Naive thymus-derived CD4-positive, alpha-beta T cell (primary cell): Measurements from ENCODE around the gene IGFBP4. TPM values are rescaled to one million over a fixed set of nuclear protein-coding genes. Genes with fewer than 3 reads are reported as not detected.

Source experiments
- ATAC-seq: fragments of 150-1000 bp; cut with Tn5 transposase; 2 replicates; pipeline ENCODE4 v1.10.0; 2021; ENCODE audit warnings: mild to moderate bottlenecking, moderate library complexity
- CTCF ChIA-PET: fragments of 350-600 bp; sonication (Branson Sonifier 250); formaldehyde crosslinking; loops from one replicate; lab custom pipeline; 2021; ENCODE audit warnings: antibody characterized with exemption; lab: Charles Lee
- POLR2A ChIA-PET: fragments of 350-600 bp; sonication (Branson Sonifier 250); formaldehyde crosslinking; loops from one replicate; lab custom pipeline; 2021; ENCODE audit warnings: antibody characterized with exemption, inconsistent platforms; lab: Charles Lee
- DNase-seq, 9 donors: peaks; one replicate each; pipeline versions ENCODE4 v3.0.0 to v3.0.0-alpha.2; 2020 to 2022; ENCODE audit warnings: mixed read lengths in 1 of 9
- H3K27ac ChIP-seq: one replicate; pipeline ENCODE4 v1.7.0; 2013; ENCODE audit warnings: mild to moderate bottlenecking, low read depth, low read length, moderate library complexity
- H3K27me3 ChIP-seq, 2 donors: one replicate each; pipeline ENCODE4 v1.7.0; 2013; ENCODE audit warnings: low read length in 2 of 2, mild to moderate bottlenecking in 2 of 2, moderate library complexity in 2 of 2; ENCODE audit not compliant: control insufficient read depth in 2 of 2, insufficient read depth in 2 of 2
- H3K36me3 ChIP-seq, 3 experiments: 1 replicate in 2 of 3; 2 replicates in 1 of 3; pipeline ENCODE4 v1.7.0; 2013; ENCODE audit warnings: low read length in 3 of 3, mild to moderate bottlenecking in 3 of 3, moderate library complexity in 1 of 3; ENCODE audit not compliant: insufficient read depth in 3 of 3, control insufficient read depth in 2 of 3
- H3K4me1 ChIP-seq, 2 donors: one replicate each; pipeline ENCODE4 v1.7.0; 2013; ENCODE audit warnings: low read length in 2 of 2, mild to moderate bottlenecking in 2 of 2, moderate library complexity in 1 of 2; ENCODE audit not compliant: control insufficient read depth in 2 of 2, insufficient read depth in 2 of 2
- H3K4me3 ChIP-seq: 2 replicates; pipeline ENCODE4 v1.7.0; 2013; ENCODE audit warnings: mild to moderate bottlenecking, low read length
- H3K9me3 ChIP-seq, 3 experiments: 1 replicate in 2 of 3; 2 replicates in 1 of 3; pipeline ENCODE4 v1.7.0; 2013; ENCODE audit warnings: low read length in 3 of 3; ENCODE audit not compliant: control insufficient read depth in 2 of 3
- H3K27ac Mint-ChIP-seq, 9 donors: one replicate each; pipeline ENCODE4 v1.8.0; 2020 to 2022; ENCODE audit warnings: mixed read lengths in 9 of 9, mild to moderate bottlenecking in 8 of 9, moderate library complexity in 5 of 9, inconsistent platforms in 2 of 9
- H3K27me3 Mint-ChIP-seq, 5 donors: one replicate each; pipeline ENCODE4 v1.8.0; 2021 to 2022; ENCODE audit warnings: mixed read lengths in 5 of 5, mild to moderate bottlenecking in 1 of 5
- H3K36me3 Mint-ChIP-seq, 5 donors: one replicate each; pipeline ENCODE4 v1.8.0; 2020 to 2022; ENCODE audit warnings: mixed read lengths in 5 of 5, mild to moderate bottlenecking in 3 of 5, inconsistent platforms in 1 of 5
- H3K4me1 Mint-ChIP-seq, 7 donors: one replicate each; pipeline ENCODE4 v1.8.0; 2020 to 2022; ENCODE audit warnings: mixed read lengths in 7 of 7, mild to moderate bottlenecking in 3 of 7, inconsistent platforms in 1 of 7
- H3K4me3 Mint-ChIP-seq, 10 donors: one replicate each; pipeline ENCODE4 v1.8.0; 2020 to 2022; ENCODE audit warnings: mild to moderate bottlenecking in 10 of 10, mixed read lengths in 10 of 10, moderate library complexity in 6 of 10, inconsistent platforms in 2 of 10
- H3K9me3 Mint-ChIP-seq, 11 donors: one replicate each; pipeline ENCODE4 v1.8.0; 2020 to 2022; ENCODE audit warnings: mixed read lengths in 11 of 11, mild to moderate bottlenecking in 4 of 11, inconsistent platforms in 1 of 11, moderate library complexity in 1 of 11
- intact Hi-C, 2 donors: fragments of 100-400 bp; cut with micrococcal nuclease; formaldehyde crosslinking; loops; one replicate each; pipeline ENCODE4 v1.15.1; 2023
- polyA plus RNA-seq, 2 donors: library from polyadenylated mRNA; unstranded; fragments of 300-500 nt; fragmentation: Illumina TruSeq; gene quantifications; one replicate each; pipeline ENCODE4 v1.2.3, GENCODE V29; 2021
- total RNA-seq, 6 experiments: library from RNA in 5 of 6; stranded (reverse) in 5 of 6; gene quantifications; 1 replicate in 5 of 6; 2 replicates in 1 of 6; pipeline ENCODE4 v1.2.3 and lab custom pipeline; 2021 to 2026

Gene IGFBP4
- total and polyA plus RNA-seq, 7 experiments from 2014 or later = 0.45 to 116 (median 1.8) TPM

DNA sequence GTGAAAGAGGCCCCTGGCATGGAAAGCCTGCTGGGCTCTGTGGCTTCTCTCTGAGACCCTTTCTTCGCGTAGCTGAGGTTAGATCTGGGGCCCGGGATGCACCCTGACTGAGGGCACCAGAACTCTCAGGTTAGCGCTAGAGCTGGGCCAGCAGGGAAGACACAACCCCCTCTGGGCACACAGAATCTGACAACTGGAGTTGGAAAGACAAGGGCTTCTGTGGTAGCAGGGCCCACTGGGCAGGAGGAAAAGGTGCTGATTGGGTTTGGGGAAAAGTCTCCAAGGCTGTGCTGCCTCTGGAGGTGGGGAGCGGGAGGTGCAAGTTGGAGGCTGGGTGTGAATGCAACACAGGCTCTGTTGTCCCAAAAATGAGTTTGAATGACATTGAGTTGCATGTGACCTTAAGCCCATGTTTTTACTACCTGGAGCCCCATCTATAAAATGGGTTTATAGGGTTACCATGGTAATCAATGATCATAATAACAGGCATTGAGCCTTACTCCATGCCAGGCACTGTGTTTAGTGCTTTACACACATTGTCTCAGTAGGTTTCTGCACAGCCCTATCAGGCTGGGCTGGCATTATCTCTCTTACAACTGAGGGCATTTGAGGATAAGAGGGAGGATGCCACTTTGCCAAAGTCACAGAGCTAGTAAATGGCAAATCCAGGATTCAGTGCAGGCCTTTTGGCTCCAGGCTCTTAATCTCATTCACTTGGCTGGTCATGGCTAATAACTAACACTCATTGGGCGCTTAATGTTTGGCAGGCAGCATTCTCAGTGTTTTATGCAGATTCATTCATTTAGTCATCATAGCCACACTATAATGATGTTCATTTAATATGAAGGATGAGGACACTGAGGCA, 9.5 kb upstream of the IGFBP4 start:
- ATAC-seq (peak; percentile 59), DNase-seq (no peak)
- ChIA-PET POLR2A (interaction anchor here (1.0 kb wide), 1 partner anchor 11 kb away, joined by 4 read pairs; no protein-coding TSS in a partner anchor), CTCF (interaction anchor here (1.4 to 3.2 kb wide), 2 partner anchors 17 to 31 kb away, joined by 4 to 12 read pairs; partner anchors contain the start of gene TOP2A)
- Mint-ChIP-seq H3K27ac (peak overlapping the region in 2 of 9 donors; percentile 60 to 74), H3K36me3 (no peaks in the 10 kb centered on the region), H3K27me3 (peaks cover 0 to 13% (median 0%) of the 10 kb centered on the region in 5 donors), H3K9me3 (no peaks in the 10 kb centered on the region), H3K4me1 (peaks cover 0 to 21% (median 0%) of the 10 kb centered on the region in 7 donors), H3K4me3 (no peak overlapping the region)
- H3K27ac ChIP-seq = no peak overlapping the region
- H3K36me3 ChIP-seq = no peaks in the 10 kb centered on the region
- H3K4me1 ChIP-seq = no peaks in the 10 kb centered on the region
- no peak overlapping the region for H3K4me3 ChIP-seq
- no peaks in the 10 kb centered on the region for H3K27me3 ChIP-seq
- no peaks in the 10 kb centered on the region for H3K9me3 ChIP-seq
- intact Hi-C loops = loop anchor here in 1 of 2 donors (2.0 kb wide), 1 partner anchor 17 kb away; the partner anchor contains the start of gene TOP2A

DNA sequence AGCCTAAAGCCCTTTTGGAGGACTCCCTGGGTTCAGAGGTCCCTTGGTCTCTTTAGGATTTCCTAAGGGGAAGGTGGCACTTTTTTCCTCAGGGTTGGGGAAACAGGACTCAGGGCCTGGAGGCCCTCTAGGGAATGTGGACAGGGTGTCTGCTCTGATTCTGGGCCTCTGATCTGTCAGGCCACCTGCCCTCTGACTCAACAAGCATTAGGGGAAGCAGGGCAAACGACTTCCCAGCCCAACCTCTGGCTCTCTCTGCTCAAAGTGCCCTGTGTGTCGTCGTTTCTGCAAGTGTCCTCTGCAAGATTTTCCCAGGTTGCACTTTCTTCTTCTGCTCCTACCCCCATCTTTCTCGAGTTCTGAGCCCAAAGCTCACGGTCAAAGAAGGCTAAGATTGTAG, 6.6 kb upstream of the IGFBP4 start:
- Histone ChIP-seq H3K27me3 (no peaks in the 10 kb centered on the region), H3K4me3 (no peak overlapping the region), H3K36me3 (no peaks in the 10 kb centered on the region), H3K27ac (no peak overlapping the region), H3K4me1 (no peaks in the 10 kb centered on the region), H3K9me3 (no peaks in the 10 kb centered on the region)
- H3K36me3 Mint-ChIP-seq = no peaks in the 10 kb centered on the region
- H3K4me3 Mint-ChIP-seq = no peak overlapping the region
- H3K9me3 Mint-ChIP-seq = no peaks in the 10 kb centered on the region
- DNase-seq = no peak
- no peak for ATAC-seq
- intact Hi-C loops = no loop called here
- peaks cover 0 to 5% (median 0%) of the 10 kb centered on the region in 5 donors for H3K27me3 Mint-ChIP-seq
- ChIA-PET POLR2A (no interaction called here), CTCF (interaction anchor here (0.5 kb wide), 1 partner anchor 197 kb away, joined by 9 read pairs; no protein-coding TSS in a partner anchor)
- H3K4me1 Mint-ChIP-seq = peaks cover 0 to 27% (median 0%) of the 10 kb centered on the region in 7 donors
- H3K27ac Mint-ChIP-seq = no peak overlapping the region

DNA sequence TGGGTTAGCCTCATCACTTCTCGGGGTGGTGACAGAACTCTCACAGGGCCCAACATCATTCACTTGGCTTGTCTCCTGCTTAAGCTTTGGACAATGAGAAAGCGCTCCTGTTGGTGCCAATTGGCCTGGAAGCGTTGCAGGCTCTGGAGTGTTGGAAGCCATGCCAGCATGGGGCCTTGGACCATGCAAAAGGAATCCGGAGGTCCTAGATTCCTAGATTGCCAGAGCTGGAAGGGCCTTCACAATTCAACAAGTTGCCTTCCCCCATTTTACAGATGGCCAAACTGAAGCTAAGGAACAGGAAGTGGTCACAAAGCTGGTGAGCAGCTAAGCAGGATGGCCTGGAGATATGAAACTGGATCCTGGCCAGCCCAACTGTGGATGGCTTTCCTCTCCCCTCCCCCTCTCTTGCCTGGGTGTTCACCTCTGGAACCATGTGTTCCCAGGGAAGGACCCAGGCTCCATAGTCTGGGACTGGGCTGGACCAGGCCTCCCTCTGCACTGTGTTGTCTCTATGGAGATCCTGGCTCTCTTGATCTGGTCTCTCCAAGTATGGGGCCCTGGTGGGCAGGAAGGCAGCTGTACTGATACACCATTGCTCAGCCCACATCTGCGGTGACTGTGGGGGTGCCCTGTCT, 6.0 kb upstream of the IGFBP4 start:
- H3K27me3 Mint-ChIP-seq = peaks cover 0 to 5% (median 0%) of the 10 kb centered on the region in 5 donors
- no peaks in the 10 kb centered on the region for H3K36me3 ChIP-seq
- H3K9me3 Mint-ChIP-seq = no peaks in the 10 kb centered on the region
- H3K27me3 ChIP-seq = no peaks in the 10 kb centered on the region
- no peak overlapping the region for H3K27ac Mint-ChIP-seq
- POLR2A ChIA-PET = no interaction called here
- H3K4me1 ChIP-seq = no peaks in the 10 kb centered on the region
- H3K27ac ChIP-seq = no peak overlapping the region
- CTCF ChIA-PET = interaction anchor here (0.5 to 0.7 kb wide), 4 partner anchors 9 to 196 kb away, joined by 3 to 9 read pairs (median 4); no protein-coding TSS in a partner anchor
- no peak overlapping the region for H3K4me3 Mint-ChIP-seq
- H3K4me3 ChIP-seq = no peak overlapping the region
- intact Hi-C loops = no loop called here
- no peaks in the 10 kb centered on the region for H3K9me3 ChIP-seq
- no peaks in the 10 kb centered on the region for H3K36me3 Mint-ChIP-seq
- ATAC-seq (no peak), DNase-seq (no peak)
- H3K4me1 Mint-ChIP-seq = peaks cover 0 to 28% (median under 1%) of the 10 kb centered on the region in 7 donors

DNA sequence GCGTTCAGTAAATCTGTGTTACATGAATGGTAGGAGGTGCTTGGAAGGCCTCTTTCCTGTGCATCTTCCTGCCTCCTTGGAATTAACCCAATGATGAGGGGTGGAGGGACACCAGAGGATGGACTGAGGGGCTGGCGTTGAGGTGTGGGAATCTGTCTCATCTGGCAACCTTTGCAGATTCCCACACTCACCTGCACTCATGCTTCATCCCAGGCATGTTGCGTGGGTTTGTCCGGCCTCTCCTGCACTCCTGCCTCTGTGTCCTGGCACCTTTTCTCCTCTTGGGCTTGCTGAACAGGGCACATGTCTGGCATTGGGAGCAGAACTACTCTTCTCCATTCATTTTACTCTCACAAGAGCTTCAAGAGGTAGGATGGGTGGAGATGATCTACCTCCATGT, 3.1 kb upstream of the IGFBP4 start:
- Mint-ChIP-seq H3K4me1 (peaks cover 12 to 38% (median 14%) of the 10 kb centered on the region in 7 donors), H3K27ac (no peak overlapping the region), H3K27me3 (peaks cover 0 to 2% (median 0%) of the 10 kb centered on the region in 5 donors), H3K4me3 (peak overlapping the region in 1 of 10 donors; percentile 5), H3K9me3 (no peaks in the 10 kb centered on the region), H3K36me3 (peaks cover 0 to 7% (median 0%) of the 10 kb centered on the region in 5 donors)
- H3K4me3 ChIP-seq = no peak overlapping the region
- H3K27me3 ChIP-seq = no peaks in the 10 kb centered on the region
- H3K4me1 ChIP-seq = peaks cover 9 to 10% of the 10 kb centered on the region in 2 donors
- no peaks in the 10 kb centered on the region for H3K9me3 ChIP-seq
- ChIA-PET CTCF (interaction anchor here (0.6 to 2.8 kb wide), 8 partner anchors 10 to 114 kb away, joined by 3 to 9 read pairs (median 4); no protein-coding TSS in a partner anchor), POLR2A (interaction anchor here (0.9 to 1.2 kb wide), 2 partner anchors 22 to 111 kb away, joined by 3 read pairs; partner anchors contain the start of gene TOP2A)
- ATAC-seq = no peak
- H3K27ac ChIP-seq = no peak overlapping the region
- H3K36me3 ChIP-seq = no peaks in the 10 kb centered on the region
- intact Hi-C loops = loop anchor here (5.0 kb wide), 2 partner anchors 38 to 42 kb away; no protein-coding TSS in a partner anchor
- DNase-seq = no peak

DNA sequence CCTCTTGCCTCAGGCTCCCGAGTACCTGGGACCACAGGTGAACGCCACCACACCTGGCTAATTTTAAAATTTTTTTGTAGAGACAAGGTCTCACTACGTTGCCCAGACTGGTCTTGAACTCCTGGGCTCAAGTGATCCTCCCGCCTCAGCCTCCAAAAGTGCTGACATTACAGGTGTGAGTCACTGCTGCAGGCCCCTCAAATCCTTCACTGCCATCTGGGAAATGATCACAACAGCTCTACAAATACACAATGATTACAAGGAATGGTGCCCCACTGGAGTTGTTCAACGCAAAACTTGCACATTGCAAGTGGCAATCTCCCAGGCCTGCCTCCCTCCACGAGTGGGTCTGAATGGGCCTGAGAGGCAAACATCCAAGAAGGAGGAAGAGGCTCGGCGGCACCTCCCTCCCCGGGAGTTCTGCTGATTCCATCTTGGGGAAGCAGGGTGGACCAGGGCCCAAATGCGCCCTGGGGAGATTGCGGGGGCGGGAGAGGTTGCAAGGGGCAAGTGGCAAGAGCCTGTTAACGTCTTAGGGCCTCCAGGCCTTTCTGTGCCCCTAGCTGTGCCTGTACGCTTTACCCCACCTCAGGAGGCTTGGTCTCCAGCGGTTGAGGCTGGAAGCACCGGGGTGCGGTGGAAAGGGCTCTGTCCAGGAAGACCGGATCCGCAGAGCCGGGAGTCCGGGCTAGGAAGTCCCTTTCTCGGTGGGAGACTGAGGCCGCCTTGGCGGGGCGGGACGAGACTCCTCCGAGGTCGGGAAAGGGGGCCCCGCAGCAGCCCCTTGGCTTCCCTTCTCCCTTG, 656 bp upstream of the IGFBP4 start:
- no peak for DNase-seq
- POLR2A ChIA-PET = interaction anchor here (0.8 to 2.2 kb wide), 2 partner anchors 16 to 91 kb away, joined by 3 to 7 read pairs; no protein-coding TSS in a partner anchor
- peaks cover 0 to 11% (median 0%) of the 10 kb centered on the region in 5 donors for H3K36me3 Mint-ChIP-seq
- no peaks in the 10 kb centered on the region for H3K9me3 Mint-ChIP-seq
- Histone ChIP-seq H3K27me3 (no peaks in the 10 kb centered on the region), H3K4me3 (no peak overlapping the region), H3K36me3 (no peaks in the 10 kb centered on the region), H3K9me3 (no peaks in the 10 kb centered on the region), H3K4me1 (peaks cover 16% of the 10 kb centered on the region in 2 donors), H3K27ac (no peak overlapping the region)
- peaks cover 0 to 2% (median 0%) of the 10 kb centered on the region in 5 donors for H3K27me3 Mint-ChIP-seq
- peaks cover 18 to 51% (median 22%) of the 10 kb centered on the region in 7 donors for H3K4me1 Mint-ChIP-seq
- peak overlapping the region; percentile 27 to 90 (median 62) for H3K4me3 Mint-ChIP-seq
- intact Hi-C loops = loop anchor here (1.0 to 5.0 kb wide), 7 partner anchors 16 to 91 kb away; no protein-coding TSS in a partner anchor
- ATAC-seq = no peak
- H3K27ac Mint-ChIP-seq = peak overlapping the region in 4 of 9 donors; percentile 0 to 62 (median 23)
- CTCF ChIA-PET = interaction anchor here (0.7 to 1.6 kb wide), 6 partner anchors 10 to 173 kb away, joined by 3 to 5 read pairs (median 4); no protein-coding TSS in a partner anchor
